Stimulated activated CD4-positive, alpha-beta T cell treated with anti-CD3 and anti-CD28 coated beads, TNF-alpha, amount 100 ng/mL, for 4 hours (primary cell): ENCODE data around the gene TRPV3.
A peak's percentile ranks its signal among the peaks of the same experiment; 100 is the strongest.
"Not testable (repeated sequence)": the region's sequence is repeated elsewhere in the genome, so short reads cannot be mapped to it uniquely, and the experiment has no call there.

Source experiments
- DNase-seq, 3 experiments: peaks; one replicate each; pipeline ENCODE4 v3.0.0-alpha.2; 2020; ENCODE audit warnings: low read depth in 3 of 3

The TRPV3 gene

GRCh38 chr17:3557768-3558583, at the start of gene TRPV3:
TRPV3 (minus strand) TSS chr17:3557812; CDS start chr17:3554850, 2,962 bp downstream.
- DNase-seq, result peak; percentile 43 to 68 (median 62)

GRCh38 chr17:3603870-3604259, 46.3 kb upstream of the TRPV3 start:
- no peak for DNase-seq

GRCh38 chr17:3603119-3603869, 45.7 kb upstream of the TRPV3 start:
- DNase-seq, result no peak

- DNase-seq, result no peak
Measured at GRCh38 chr17:3602499-3602898, 44.9 kb upstream of the TRPV3 start.

GRCh38 chr17:3600529-3601205, 43.1 kb upstream of the TRPV3 start:
- DNase-seq, result no peak

GRCh38 chr17:3598078-3598477, 40.5 kb upstream of the TRPV3 start:
- no peak for DNase-seq

GRCh38 chr17:3596804-3597464, 39.3 kb upstream of the TRPV3 start:
- DNase-seq, result no peak

- DNase-seq, result no peak
Measured at GRCh38 chr17:3594976-3595375, 37.4 kb upstream of the TRPV3 start.

GRCh38 chr17:3594051-3594800, 36.6 kb upstream of the TRPV3 start:
- no peak for DNase-seq

- DNase-seq, result no peak
Measured at GRCh38 chr17:3593384-3593783, 35.8 kb upstream of the TRPV3 start.

- no peak for DNase-seq
Measured at GRCh38 chr17:3592216-3592860, 34.7 kb upstream of the TRPV3 start.

- DNase-seq, result no peak
Measured at GRCh38 chr17:3590768-3591167, 33.2 kb upstream of the TRPV3 start.

- no peak for DNase-seq
Measured at GRCh38 chr17:3590231-3590630, 32.6 kb upstream of the TRPV3 start.

GRCh38 chr17:3589784-3590183, 32.2 kb upstream of the TRPV3 start:
- DNase-seq, result no peak

GRCh38 chr17:3585826-3586225, 28.2 kb upstream of the TRPV3 start:
- no peak for DNase-seq

- DNase-seq, result no peak
Measured at GRCh38 chr17:3583456-3583855, 25.8 kb upstream of the TRPV3 start.

GRCh38 chr17:3582915-3583314, 25.3 kb upstream of the TRPV3 start:
- DNase-seq, result no peak

GRCh38 chr17:3578667-3579066, 21.1 kb upstream of the TRPV3 start:
- DNase-seq, result not testable (repeated sequence)

GRCh38 chr17:3576970-3577369, 19.4 kb upstream of the TRPV3 start:
- no peak for DNase-seq

- DNase-seq, result no peak
Measured at GRCh38 chr17:3575511-3575910, 17.9 kb upstream of the TRPV3 start.

- no peak for DNase-seq
Measured at GRCh38 chr17:3574231-3574630, 16.6 kb upstream of the TRPV3 start.
